NCI-H446 (cell line): ENCODE measurements around the gene AKAP13.
"Not testable (repeated sequence)": the region's sequence is repeated elsewhere in the genome, so short reads cannot be mapped to it uniquely, and the experiment has no call there.

Experiments used
- DNase-seq, 2 experiments: peaks; one replicate each; lab custom pipeline; 2025; lab: John Stamatoyannopoulos, UW

The AKAP13 gene

DNA sequence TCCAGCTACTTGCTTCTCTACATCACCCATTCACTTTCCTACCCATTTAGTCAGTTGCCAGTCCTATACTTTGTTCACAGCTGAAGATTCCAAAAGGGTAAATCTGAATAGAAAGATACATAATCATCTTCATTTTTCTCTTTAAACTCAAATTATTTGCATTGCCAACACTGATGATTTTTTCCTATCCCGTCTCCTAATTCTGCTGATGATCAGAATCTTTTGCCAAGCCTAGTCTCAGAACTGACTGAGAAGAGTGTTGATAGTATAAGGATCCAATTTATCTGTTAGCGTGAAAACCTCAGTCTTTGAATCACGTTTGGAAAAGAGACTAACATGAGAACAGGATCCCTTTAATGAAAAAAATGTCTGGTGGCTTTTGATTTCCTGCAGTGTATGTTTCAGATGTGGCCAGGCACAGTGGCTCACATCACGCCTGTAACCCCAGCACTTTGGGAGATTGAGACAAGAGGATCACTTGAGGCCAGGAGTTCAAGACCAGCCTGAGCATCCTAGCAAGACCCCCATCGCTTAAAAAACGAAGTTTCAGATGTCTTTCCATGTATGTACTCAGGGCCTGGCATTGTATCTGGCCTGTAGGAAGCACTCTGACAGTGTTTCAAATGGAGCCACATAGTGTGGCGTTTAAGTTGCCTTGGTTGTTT lies 244.9 kb downstream of the AKAP13 start:
- DNase-seq: no peak

DNA sequence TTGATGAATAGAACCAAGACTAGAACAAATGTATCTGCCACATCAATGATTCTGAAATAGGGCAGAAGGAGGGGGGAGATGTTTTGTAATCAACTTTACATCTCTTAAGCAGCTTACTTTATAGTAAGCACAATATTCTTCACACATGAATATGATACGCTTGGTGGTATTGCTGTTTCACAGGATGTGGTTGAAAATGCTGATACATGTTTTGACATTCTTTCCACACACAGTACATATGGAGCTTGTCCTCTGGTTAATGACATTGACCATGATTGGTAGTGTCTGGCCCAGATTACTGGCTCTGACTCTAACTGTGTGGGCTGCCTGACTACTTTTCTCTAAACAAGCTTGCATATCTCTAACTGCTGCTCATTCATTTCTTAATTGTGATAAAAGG lies 245.5 kb downstream of the AKAP13 start:
- DNase-seq: no peak

DNA sequence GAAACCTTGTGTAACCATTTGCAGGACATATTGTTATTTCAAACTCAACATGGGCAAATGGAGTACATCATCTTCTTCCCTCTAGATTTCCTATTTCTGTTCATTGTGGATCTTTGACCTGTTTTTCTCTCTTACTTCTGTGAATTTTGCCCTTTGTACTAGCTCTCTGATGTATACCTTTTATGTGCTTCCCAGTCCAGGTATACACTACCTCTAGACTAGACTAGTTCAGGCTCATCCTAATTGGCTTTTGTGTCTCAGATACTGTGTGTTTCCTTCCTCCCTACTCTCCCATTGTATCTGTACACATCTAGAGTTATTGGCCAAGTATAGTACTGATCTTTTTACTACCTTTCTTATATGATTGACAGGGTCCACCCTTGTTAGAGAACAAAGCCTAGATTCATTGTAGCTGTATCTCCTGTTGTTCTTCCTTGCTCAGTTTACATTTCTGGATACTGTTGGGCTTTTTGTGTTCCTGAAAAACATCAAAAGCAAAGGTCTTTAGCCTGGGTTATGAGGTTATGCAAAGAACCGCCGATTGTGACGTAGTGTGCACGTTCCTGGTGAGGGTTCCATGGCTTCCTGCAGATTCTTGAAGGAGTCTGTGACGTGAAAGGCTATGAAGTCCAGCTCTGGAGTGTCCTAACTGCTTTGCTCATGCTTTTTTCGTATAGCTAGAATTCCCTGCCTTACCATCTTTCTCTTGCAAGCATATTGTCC lies 247.0 kb downstream of the AKAP13 start:
- no peak for DNase-seq

DNA sequence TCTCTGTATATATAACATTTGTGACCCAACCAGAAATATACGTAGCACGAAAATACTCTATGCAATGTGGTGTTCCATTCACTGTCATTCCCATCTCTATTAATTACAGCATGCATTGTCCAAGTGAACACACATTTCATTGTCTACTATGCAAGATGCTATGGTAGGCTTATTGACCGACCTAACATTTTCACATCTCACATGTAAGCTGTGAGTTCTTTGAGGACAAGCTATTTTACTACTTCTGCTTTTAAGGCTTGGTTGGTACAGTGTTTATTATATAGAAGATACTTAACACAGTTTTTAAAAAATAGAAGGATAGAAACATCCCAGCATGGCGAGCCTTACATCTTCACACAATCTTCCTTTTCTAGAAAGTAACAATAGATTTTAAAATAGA lies 249.9 kb downstream of the AKAP13 start:
- no peak for DNase-seq

DNA sequence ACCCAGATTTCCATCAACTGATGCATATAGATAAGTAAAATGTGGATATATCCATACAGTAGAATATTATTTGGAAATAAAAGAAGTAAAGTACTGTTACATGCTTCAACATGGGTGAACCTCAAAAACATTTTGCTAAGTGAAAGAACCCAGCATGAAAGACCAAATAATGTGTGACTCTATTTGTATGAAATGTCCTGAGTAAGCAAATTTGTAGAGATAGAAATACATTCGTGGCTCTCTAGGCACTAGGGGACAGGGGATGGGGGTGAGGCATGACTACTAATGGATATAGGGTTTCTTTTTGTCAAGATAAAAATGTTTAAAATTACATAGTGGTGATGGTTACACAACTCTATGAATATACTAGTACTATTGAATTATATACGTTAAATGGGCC lies 250.6 kb downstream of the AKAP13 start:
- DNase-seq: no peak

DNA sequence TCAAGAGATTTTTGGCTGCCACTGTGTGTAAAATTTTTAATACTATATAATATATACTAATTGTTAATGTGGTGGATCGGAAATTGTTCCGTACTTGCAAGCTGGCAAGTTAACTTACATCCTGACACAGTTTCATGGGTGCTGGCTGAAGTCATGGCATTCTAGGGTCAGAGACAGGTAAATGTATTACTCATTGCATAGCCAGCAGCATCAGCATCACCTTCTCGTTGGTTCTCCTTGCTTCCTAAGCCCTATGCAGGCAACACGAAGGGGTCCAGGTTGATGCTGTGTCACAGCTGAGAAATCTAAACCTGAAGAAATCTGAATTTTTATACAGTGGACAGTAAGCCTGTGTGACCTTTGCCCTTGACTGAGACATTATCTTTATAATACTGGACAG lies 251.6 kb downstream of the AKAP13 start:
- no peak for DNase-seq

DNA sequence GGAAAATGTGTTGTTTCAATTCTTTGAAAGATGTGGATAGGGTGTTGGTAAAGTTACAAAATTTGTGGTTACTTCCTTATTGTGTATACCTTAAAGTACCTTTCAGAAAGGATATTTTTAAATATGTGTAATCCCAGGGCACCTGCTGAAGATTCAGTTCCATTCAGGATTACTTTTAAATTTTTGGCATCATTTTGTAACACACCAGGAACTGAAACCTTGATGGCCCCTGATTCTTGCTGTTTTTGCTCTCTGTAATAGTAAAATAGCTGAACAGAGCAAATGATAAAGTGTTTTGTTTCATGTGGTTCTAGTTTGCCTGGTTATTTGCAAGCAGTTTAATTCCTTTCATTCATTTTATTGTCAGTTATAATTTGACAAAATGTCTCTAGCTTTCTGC lies 253.5 kb downstream of the AKAP13 start:
- no peak for DNase-seq

DNA sequence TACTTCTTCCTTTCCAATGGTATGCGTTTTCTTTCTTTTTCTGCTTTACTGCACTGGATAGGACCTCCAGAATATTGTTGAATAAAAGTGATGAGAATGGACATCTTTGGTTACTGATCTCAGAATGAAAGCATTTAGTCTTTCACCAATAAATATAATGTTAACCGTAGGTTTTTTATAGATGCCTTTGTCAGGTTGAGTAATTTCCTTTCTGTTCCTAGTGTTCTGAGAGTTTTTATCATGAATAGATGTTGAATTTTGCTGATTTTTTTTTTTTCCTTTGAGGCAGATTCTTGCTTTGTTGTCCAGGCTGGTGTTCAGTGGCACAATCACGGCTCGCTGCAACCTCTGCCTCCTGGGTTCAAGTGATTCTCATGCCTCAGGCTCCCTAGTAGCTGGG lies 255.9 kb downstream of the AKAP13 start:
- DNase-seq: no peak

DNA sequence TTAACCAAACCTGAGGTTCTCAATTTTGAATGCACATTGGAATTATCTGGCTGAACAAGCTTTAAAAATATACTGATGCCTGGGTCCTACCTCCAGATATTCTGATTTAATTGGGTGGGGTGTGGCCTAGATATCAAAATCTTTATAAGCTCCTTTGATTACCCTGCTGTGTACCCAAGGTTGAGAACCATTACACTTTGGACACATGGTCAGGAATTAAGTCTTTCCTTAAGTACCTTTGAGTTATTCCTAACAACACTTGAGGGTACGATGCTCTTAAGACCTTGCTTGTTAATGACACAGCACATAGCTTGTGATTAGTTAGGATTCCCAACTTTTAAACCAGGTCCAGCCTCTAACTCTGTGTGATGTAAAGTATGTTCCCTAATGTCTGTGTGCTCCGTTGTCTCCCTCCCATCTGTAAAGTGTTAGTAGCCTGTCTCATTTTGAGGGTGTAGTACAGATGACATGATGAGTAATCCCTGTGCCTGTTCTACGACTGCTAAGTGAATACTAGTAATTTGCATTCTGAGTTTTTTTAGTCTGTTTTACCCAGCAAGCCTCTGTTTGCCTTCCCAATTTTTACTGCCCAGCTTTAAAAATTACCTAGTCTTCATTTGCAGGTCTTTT lies 259.5 kb downstream of the AKAP13 start:
- DNase-seq: no peak

DNA sequence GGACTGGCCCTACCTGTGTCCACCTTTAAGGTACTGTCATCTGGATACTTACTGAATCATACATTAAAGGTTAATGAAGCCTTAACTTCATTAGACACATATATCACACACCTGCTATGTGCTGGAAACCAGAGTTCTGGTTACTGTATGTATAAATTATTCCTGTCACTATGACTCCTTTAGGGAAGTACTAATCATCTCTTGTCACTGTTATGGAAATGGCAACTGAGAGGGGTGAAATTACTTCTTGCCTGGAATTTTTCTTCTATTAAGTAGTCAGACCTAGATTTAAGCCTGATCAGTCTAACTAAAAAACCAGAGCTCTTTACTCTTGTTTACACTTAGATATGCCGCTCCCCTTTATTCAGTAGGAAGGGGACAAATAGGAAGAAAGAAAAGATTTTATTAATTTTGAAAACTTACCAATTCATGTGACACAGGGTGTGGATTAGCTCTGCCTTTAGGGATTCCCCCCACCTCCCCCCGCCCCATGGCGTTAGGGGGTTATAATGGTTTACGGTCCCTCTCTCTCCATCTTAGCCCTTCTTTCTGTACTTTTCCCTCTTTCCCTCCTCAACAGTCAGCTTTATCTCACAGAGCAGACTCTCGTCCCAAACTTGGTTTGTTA lies 261.8 kb downstream of the AKAP13 start:
- DNase-seq: no peak

DNA sequence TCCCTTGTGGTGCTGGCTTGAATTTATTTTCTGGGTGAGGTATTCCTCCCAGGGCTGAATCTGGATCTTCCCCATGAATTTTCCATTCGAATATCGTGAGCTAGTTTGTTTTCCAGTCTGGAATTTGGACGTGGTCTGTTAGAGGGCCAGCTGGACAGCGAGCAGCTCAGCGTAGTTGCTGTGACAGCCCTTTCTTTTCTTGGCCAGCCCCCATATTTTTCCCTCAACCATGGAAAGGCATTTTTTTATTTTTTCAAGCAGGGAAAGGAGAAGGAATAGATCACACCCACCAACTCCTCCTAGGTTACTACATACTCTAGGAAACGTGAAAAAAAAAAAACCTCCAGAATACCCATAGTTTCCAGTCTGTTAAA lies 262.3 kb downstream of the AKAP13 start:
- no peak for DNase-seq

DNA sequence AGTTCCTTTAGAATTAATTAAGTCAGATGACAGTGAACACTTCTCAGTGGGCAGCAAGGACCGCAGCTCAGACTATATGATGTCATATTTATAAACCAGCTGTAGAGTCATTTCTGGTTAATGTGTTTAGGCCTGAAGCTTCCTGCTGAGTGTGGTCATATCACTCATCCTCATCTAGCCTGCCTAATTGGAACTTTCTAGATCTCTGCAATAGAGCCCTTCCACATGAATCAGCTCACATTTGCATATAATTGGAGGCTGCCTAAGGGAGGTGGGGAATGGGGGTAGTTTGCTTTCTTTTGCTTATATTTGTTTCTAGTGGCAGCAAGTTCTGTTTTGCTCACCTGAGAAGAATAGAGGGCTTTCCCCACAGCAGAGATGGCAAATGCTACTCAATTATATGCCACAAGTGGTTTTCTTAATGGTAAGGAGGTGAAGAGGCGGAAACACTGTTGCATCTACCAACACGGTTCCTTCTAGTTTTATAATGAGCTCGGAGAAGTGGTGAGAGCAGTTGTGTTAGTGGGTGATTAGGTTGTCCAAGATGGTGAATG lies 266.2 kb downstream of the AKAP13 start:
- DNase-seq: no peak

DNA sequence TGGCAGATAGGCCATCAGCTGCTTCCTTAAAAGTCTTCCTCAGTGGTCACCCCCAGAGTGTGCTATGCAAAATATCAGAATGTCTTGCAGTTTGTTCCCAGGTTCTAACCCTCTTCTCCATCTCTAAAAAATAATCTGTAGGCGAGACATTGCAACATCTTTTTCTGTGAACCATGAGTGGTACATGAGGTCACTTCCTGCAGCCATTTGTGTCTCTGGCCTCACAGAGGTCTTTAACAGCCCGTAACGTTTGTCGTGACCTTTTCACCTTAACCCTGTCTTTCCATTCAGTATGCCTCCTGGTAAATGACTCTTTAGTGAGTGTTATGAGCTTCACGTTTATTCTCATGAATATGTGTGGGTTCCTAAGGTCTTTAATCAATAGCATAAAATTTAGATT lies 269.0 kb downstream of the AKAP13 start:
- no peak for DNase-seq

DNA sequence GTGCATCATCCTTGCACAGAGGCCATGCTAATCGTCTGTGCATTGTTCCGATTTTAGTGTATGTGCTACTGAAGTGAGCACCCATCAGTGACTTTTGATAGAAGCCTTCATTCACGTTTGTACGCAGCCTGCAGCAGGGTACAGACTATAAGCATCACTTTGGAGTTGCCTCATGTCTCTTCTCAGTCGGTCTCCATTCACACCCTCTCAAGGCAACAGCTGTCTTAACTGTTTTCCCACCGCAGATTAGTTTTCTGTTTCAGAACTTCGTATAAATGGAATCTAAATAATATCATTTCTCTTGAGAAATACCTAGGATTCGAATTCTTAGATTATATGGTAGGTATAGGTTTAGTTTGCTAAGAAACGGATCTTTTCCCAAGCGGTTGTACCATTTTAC lies 271.1 kb downstream of the AKAP13 start:
- DNase-seq: no peak

DNA sequence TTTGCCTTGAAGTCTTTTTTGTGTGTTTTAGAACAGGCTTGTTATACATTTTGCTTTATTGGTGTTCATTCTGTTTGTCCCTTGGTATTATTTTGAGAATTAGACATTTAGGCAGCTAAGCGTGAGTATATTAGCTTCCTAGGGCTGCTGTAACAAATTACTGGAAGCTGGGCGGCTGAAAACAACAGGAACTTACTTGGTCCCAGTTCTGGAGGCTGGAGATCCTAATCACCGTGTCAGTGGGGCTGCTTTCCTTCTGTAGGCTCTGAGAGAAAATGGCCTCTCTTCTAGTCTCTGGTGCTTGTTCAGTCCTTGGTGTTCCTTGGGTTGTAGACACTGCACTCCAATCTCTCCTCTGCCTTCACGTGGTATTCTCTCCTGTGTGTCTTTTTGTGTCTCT lies 272.1 kb downstream of the AKAP13 start:
- DNase-seq: no peak

DNA sequence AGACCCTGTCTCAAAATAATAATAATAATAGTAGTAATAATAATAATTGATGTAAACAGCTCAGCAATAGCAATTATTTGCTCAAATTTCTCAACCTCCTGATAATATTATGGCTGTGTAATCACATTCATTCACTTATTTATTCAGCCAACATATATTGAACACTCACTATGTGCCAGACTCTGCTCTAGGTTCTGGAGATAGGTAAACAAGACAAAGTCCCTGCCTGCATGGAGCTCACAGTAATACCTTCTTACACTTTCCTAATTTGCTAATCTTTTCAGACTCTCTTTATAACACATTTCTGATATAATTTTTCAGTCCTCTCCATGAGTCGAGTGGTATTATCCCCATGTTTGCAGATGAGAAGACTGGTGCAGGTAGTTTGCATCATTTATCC lies 276.7 kb downstream of the AKAP13 start:
- DNase-seq: no peak

DNA sequence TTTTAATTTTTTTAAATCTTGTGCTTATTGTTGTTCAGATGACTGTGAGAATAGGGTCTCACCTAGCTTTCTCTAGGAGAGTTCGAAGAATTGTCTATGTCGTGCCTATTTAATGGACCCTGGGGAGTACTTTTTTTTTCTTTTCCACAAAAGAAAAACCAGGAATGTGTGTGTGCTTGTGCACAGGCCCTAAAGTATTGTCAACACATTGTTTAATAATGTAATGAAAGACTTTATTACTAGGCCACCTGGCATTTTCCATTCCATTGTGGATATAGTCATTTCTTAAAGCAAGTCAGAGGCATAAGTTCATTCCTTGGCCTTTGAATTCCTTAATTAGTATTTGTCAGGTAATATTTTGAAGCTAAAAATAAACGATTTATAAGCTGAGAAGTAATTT lies 278.4 kb downstream of the AKAP13 start:
- DNase-seq: no peak

DNA sequence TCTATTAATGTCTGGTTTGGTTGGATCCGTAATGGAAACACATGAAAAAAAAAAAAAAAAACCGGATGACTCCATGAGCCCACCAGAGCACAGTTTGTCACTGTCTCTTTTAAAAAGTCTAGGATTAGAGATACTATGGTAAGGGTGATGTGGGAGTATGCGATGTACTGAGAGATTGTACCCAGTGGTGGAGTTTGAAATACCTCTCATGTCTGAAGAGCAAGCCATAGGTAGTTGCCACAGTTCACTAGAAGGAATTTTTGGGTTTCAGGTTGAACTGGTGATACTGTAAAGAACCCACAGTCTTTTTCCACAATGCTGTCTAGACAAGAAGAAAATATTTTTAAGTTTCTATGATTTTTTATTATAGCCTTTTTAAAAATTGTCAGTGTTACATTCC lies 281.5 kb downstream of the AKAP13 start:
- no peak for DNase-seq

DNA sequence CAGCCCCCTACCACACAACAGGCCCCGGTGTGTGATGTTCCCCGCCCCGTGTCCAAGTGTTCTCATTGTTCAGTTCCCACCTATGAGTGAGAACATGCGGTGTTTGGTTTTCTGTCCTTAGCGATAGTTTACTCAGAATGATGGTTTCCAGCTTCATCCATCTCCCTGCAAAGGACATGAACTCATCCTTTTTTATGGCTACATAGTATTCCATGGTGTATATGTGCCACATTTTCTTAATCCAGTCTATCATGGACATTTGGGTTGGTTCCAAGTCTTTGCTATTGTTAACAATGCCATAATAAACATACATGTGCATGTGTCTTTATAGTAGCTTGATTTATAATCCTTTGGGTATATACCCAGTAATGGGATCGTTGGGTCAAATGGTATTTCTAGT lies 285.3 kb downstream of the AKAP13 start:
- not testable (repeated sequence) for DNase-seq

DNA sequence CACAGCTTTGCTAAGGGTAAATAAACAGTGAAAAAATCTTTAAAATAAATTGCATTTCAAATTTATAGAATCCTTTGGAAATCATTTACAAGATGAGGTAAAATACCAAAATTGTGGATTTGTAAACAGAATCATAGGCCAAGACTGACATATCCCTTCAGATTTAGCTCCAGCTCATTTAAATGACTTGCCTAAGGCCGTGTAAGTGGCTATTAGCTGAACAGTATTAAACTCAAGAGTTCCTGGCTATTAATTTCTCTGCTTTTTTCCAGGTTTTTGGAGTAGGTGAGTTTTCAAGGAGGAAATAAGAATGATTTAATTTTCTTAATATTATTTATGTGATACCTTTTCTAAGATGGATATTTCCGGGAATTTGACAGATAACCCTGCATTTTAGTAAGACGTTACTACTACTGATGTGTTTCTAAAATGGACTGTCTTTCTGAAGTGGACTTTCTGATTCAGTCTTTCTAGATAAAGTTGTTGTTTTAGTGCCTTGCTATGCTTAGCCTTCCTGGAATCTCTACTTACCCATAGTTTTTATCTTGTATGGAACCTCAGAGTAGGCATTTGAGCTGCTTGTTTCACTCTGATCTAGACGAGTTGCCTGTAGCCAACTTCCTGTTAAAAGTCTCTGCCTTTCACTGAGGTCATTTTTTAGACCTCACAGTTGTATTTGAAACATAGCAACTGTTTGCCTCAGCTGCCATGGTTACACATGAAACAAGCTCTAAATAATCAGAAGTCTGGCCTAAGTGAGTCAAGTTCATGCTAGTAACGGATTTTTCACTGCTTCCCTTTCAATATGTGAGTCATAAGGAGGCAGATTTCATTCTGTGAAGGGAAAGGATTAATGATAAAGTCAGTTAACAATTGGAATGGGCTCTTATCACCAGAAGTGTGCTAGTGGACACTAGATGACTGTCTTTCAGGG lies 287.4 kb downstream of the AKAP13 start:
- no peak for DNase-seq

DNA sequence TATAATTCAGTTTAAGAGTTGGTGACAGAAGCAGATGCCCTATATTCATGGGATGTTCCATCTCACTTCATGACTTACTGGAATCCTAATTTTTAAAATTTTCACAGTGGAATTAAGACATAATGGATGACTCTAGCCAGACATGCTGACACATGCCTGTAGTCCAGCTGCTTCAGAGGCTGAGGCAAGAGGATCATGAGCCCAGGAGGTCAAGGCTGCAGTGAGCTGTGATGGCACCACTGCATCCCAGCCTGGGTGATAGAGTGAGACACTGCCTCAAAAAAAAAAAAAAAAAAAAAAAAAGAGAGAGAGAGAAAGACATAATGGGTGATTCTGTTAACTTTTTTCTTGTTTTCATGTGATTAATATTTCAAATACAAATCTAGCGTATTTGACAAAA lies 290.8 kb downstream of the AKAP13 start:
- no peak for DNase-seq
